ENCODE results near the gene HARBI1.
A peak's percentile ranks its signal among the peaks of the same experiment; 100 is the strongest.

HARBI1 gene

GRCh38 chr11:46642627-46643335, 25.8 kb upstream of the HARBI1 start:
- ATAC-seq (ENCODE audit: low read depth): no peak
- Mint-ChIP-seq H3K4me1 (peaks cover 3% of the 10 kb centered on the region), H3K4me3 (no peak overlapping the region), H3K27ac (no peak overlapping the region), H3K9me3 (peaks cover 2% of the 10 kb centered on the region), H3K36me3 (peaks cover 29% of the 10 kb centered on the region), H3K27me3 (no peaks in the 10 kb centered on the region)
- DNase-seq (ENCODE audit: low spot score in 2 of 2): no peak

GRCh38 chr11:46641639-46642038, 24.6 kb upstream of the HARBI1 start:
- H3K4me1 Mint-ChIP-seq: peaks cover 5% of the 10 kb centered on the region
- H3K9me3 Mint-ChIP-seq: peaks cover 2% of the 10 kb centered on the region
- H3K36me3 Mint-ChIP-seq: peaks cover 31% of the 10 kb centered on the region
- no peak overlapping the region for H3K27ac Mint-ChIP-seq
- DNase-seq (ENCODE audit: low spot score in 2 of 2) (no peak), ATAC-seq (ENCODE audit: low read depth) (no peak)
- H3K4me3 Mint-ChIP-seq: no peak overlapping the region
- no peaks in the 10 kb centered on the region for H3K27me3 Mint-ChIP-seq

- H3K27me3 Mint-ChIP-seq: no peaks in the 10 kb centered on the region
- H3K36me3 Mint-ChIP-seq: peaks cover 31% of the 10 kb centered on the region
- peaks cover 5% of the 10 kb centered on the region for H3K4me1 Mint-ChIP-seq
- no peak for DNase-seq (ENCODE audit: low spot score in 2 of 2)
- H3K9me3 Mint-ChIP-seq: peaks cover 2% of the 10 kb centered on the region
- no peak overlapping the region for H3K27ac Mint-ChIP-seq
- no peak overlapping the region for H3K4me3 Mint-ChIP-seq
- no peak for ATAC-seq (ENCODE audit: low read depth)
These were observed 23.2 kb upstream of the HARBI1 start for GRCh38 chr11:46640036-46640788.

GRCh38 chr11:46639197-46639839, 22.3 kb upstream of the HARBI1 start:
- Mint-ChIP-seq H3K4me3 (no peak overlapping the region), H3K4me1 (peaks cover 5% of the 10 kb centered on the region), H3K27ac (no peak overlapping the region), H3K27me3 (no peaks in the 10 kb centered on the region), H3K9me3 (peaks cover 2% of the 10 kb centered on the region), H3K36me3 (peaks cover 28% of the 10 kb centered on the region)
- ATAC-seq (ENCODE audit: low read depth): no peak
- no peak for DNase-seq (ENCODE audit: low spot score in 2 of 2)

- H3K9me3 Mint-ChIP-seq: peaks cover 1% of the 10 kb centered on the region
- ATAC-seq (ENCODE audit: low read depth) (no peak), DNase-seq (ENCODE audit: low spot score in 2 of 2) (no peak)
- H3K36me3 Mint-ChIP-seq: peaks cover 24% of the 10 kb centered on the region
- H3K4me3 Mint-ChIP-seq: no peak overlapping the region
- H3K27ac Mint-ChIP-seq: no peak overlapping the region
- no peaks in the 10 kb centered on the region for H3K27me3 Mint-ChIP-seq
- H3K4me1 Mint-ChIP-seq: peaks cover 5% of the 10 kb centered on the region
These were observed 20.5 kb upstream of the HARBI1 start for GRCh38 chr11:46637546-46637945.

GRCh38 chr11:46635557-46636139, 18.6 kb upstream of the HARBI1 start:
- ATAC-seq (ENCODE audit: low read depth) (no peak), DNase-seq (ENCODE audit: low spot score in 2 of 2) (no peak)
- no peak overlapping the region for H3K4me3 Mint-ChIP-seq
- no peaks in the 10 kb centered on the region for H3K9me3 Mint-ChIP-seq
- no peak overlapping the region for H3K27ac Mint-ChIP-seq
- H3K4me1 Mint-ChIP-seq: peaks cover 5% of the 10 kb centered on the region
- H3K36me3 Mint-ChIP-seq: peaks cover 23% of the 10 kb centered on the region
- no peaks in the 10 kb centered on the region for H3K27me3 Mint-ChIP-seq

- ATAC-seq (ENCODE audit: low read depth) (no peak), DNase-seq (ENCODE audit: low spot score in 2 of 2) (no peak)
- Mint-ChIP-seq H3K9me3 (no peaks in the 10 kb centered on the region), H3K4me1 (peaks cover 5% of the 10 kb centered on the region), H3K36me3 (peaks cover 18% of the 10 kb centered on the region), H3K4me3 (no peak overlapping the region), H3K27ac (no peak overlapping the region), H3K27me3 (no peaks in the 10 kb centered on the region)
These were observed 16.5 kb upstream of the HARBI1 start for GRCh38 chr11:46633291-46634217.

- ATAC-seq (ENCODE audit: low read depth): no peak
These were observed 15.5 kb upstream of the HARBI1 start for GRCh38 chr11:46632502-46632901.

GRCh38 chr11:46631676-46632075, 14.6 kb upstream of the HARBI1 start:
- Mint-ChIP-seq H3K27ac (no peak overlapping the region), H3K9me3 (no peaks in the 10 kb centered on the region), H3K4me3 (no peak overlapping the region), H3K27me3 (no peaks in the 10 kb centered on the region), H3K4me1 (no peaks in the 10 kb centered on the region), H3K36me3 (peaks cover 12% of the 10 kb centered on the region)
- DNase-seq (ENCODE audit: low spot score in 2 of 2) (no peak), ATAC-seq (ENCODE audit: low read depth) (no peak)

More at GRCh38 chr11:46632502-46632901, 15.5 kb upstream of the HARBI1 start:
- no peak overlapping the region for H3K27ac Mint-ChIP-seq
- no peak overlapping the region for H3K4me3 Mint-ChIP-seq
- no peaks in the 10 kb centered on the region for H3K27me3 Mint-ChIP-seq
- peaks cover under 1% of the 10 kb centered on the region for H3K4me1 Mint-ChIP-seq
- no peaks in the 10 kb centered on the region for H3K9me3 Mint-ChIP-seq
- peaks cover 13% of the 10 kb centered on the region for H3K36me3 Mint-ChIP-seq
- DNase-seq (ENCODE audit: low spot score in 2 of 2): no peak

GRCh38 chr11:46630237-46630636, 13.2 kb upstream of the HARBI1 start:
- Mint-ChIP-seq H3K27me3 (no peaks in the 10 kb centered on the region), H3K36me3 (peaks cover 16% of the 10 kb centered on the region), H3K4me1 (peaks cover 2% of the 10 kb centered on the region), H3K9me3 (no peaks in the 10 kb centered on the region), H3K4me3 (no peak overlapping the region), H3K27ac (no peak overlapping the region)
- DNase-seq (ENCODE audit: low spot score in 2 of 2) (no peak), ATAC-seq (ENCODE audit: low read depth) (no peak)

- Mint-ChIP-seq H3K4me3 (no peak overlapping the region), H3K9me3 (no peaks in the 10 kb centered on the region), H3K4me1 (peaks cover 5% of the 10 kb centered on the region), H3K36me3 (peaks cover 23% of the 10 kb centered on the region), H3K27me3 (no peaks in the 10 kb centered on the region), H3K27ac (no peak overlapping the region)
- DNase-seq (ENCODE audit: low spot score in 2 of 2) (no peak), ATAC-seq (ENCODE audit: low read depth) (no peak)
These were observed 11.9 kb upstream of the HARBI1 start for GRCh38 chr11:46628961-46629360.

GRCh38 chr11:46625406-46625805, 8.4 kb upstream of the HARBI1 start:
- no peak for ATAC-seq (ENCODE audit: low read depth)
- no peaks in the 10 kb centered on the region for H3K27me3 Mint-ChIP-seq
- peaks cover 27% of the 10 kb centered on the region for H3K36me3 Mint-ChIP-seq
- no peak overlapping the region for H3K4me3 Mint-ChIP-seq
- H3K27ac Mint-ChIP-seq: no peak overlapping the region
- no peak for DNase-seq (ENCODE audit: low spot score in 2 of 2)
- peaks cover 12% of the 10 kb centered on the region for H3K4me1 Mint-ChIP-seq
- H3K9me3 Mint-ChIP-seq: no peaks in the 10 kb centered on the region

- Mint-ChIP-seq H3K27ac (peak overlapping the region; percentile 100), H3K27me3 (no peaks in the 10 kb centered on the region)
These were observed 1.8 kb upstream of the HARBI1 start for GRCh38 chr11:46618837-46619236.

More at GRCh38 chr11:46618837-46619236, 1.8 kb upstream of the HARBI1 start:
- peaks cover 24% of the 10 kb centered on the region for H3K4me1 Mint-ChIP-seq
- peaks cover 12% of the 10 kb centered on the region for H3K36me3 Mint-ChIP-seq
- H3K4me3 Mint-ChIP-seq: peak overlapping the region; percentile 47
- no peak for ATAC-seq (ENCODE audit: low read depth)
- H3K9me3 Mint-ChIP-seq: no peaks in the 10 kb centered on the region
- DNase-seq (ENCODE audit: low spot score in 2 of 2): no peak
